Measurements from ENCODE around the gene PLAAT3.

Gene PLAAT3

GRCh38 chr11:63558459-63559157, 55.6 kb downstream of the PLAAT3 start:
- Histone ChIP-seq H3K27ac (ENCODE audit: low read depth, low read length, poor library complexity, severe bottlenecking) (no peak overlapping the region), H3K27me3 (ENCODE audit: insufficient read depth, low read length) (no peaks in the 10 kb centered on the region), H2AFZ (ENCODE audit: low read length) (no peak overlapping the region), H3K79me2 (ENCODE audit: insufficient read depth, low read length) (no peaks in the 10 kb centered on the region), H3K4me1 (ENCODE audit: insufficient read depth, low read length, severe bottlenecking) (peaks cover 32% of the 10 kb centered on the region), H3K9me2 (ENCODE audit: low read depth, low read length) (no peaks in the 10 kb centered on the region), H3K9ac (ENCODE audit: low read length) (no peak overlapping the region), H3K9me3 (ENCODE audit: low read length) (no peaks in the 10 kb centered on the region), H3K4me3 (ENCODE audit: low read depth, low read length, poor library complexity, severe bottlenecking) (no peak overlapping the region), H4K20me1 (ENCODE audit: insufficient read depth, low read length) (no peaks in the 10 kb centered on the region), H3K36me3 (ENCODE audit: insufficient read depth, low read length) (no peaks in the 10 kb centered on the region), H3F3A (ENCODE audit: insufficient read depth, low read length) (no peaks in the 10 kb centered on the region), H3K4me2 (ENCODE audit: low read length) (no peak overlapping the region)
- TF ChIP-seq EZH2 (IDR thresholded peaks at IDR 0.05; ENCODE audit: borderline replicate concordance, low read length) = no peak
- TF ChIP-seq, protein P1, sequence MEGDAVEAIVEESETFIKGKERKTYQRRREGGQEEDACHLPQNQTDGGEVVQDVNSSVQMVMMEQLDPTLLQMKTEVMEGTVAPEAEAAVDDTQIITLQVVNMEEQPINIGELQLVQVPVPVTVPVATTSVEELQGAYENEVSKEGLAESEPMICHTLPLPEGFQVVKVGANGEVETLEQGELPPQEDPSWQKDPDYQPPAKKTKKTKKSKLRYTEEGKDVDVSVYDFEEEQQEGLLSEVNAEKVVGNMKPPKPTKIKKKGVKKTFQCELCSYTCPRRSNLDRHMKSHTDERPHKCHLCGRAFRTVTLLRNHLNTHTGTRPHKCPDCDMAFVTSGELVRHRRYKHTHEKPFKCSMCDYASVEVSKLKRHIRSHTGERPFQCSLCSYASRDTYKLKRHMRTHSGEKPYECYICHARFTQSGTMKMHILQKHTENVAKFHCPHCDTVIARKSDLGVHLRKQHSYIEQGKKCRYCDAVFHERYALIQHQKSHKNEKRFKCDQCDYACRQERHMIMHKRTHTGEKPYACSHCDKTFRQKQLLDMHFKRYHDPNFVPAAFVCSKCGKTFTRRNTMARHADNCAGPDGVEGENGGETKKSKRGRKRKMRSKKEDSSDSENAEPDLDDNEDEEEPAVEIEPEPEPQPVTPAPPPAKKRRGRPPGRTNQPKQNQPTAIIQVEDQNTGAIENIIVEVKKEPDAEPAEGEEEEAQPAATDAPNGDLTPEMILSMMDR (IDR thresholded peaks at IDR 0.05; ENCODE audit: low read length) = no peak

DNA sequence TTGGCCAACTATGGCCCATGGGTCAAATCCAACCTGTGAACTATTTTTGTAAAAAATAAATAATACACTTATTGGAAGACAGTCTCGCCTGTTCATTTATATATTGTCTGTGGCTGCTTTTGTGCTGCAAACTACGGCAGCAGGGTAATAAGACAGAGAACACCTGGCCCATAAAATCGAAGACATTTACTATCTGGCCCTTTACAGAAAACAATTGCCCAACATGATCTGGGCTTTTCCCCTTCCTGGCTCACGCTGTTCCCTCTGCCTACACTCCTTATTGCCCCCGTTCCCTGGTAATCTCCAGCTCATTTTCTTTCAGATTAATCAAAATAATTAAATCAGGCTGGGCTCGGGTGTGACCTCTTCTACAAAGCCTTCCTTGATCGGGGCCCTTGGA, 56.7 kb downstream of the PLAAT3 start:
- H3K9me3 ChIP-seq (ENCODE audit: low read length) = no peaks in the 10 kb centered on the region
- TF ChIP-seq, protein P1 (IDR thresholded peaks at IDR 0.05; ENCODE audit: low read length) = no peak
- no peak for TF ChIP-seq EZH2 (IDR thresholded peaks at IDR 0.05; ENCODE audit: borderline replicate concordance, low read length)
- H3K9ac ChIP-seq (ENCODE audit: low read length) = no peak overlapping the region
- no peaks in the 10 kb centered on the region for H3K27me3 ChIP-seq (ENCODE audit: insufficient read depth, low read length)
- H3F3A ChIP-seq (ENCODE audit: insufficient read depth, low read length) = no peaks in the 10 kb centered on the region
- no peak overlapping the region for H2AFZ ChIP-seq (ENCODE audit: low read length)
- H3K4me1 ChIP-seq (ENCODE audit: insufficient read depth, low read length, severe bottlenecking) = peaks cover 34% of the 10 kb centered on the region
- no peak overlapping the region for H3K27ac ChIP-seq (ENCODE audit: low read depth, low read length, poor library complexity, severe bottlenecking)
- H4K20me1 ChIP-seq (ENCODE audit: insufficient read depth, low read length) = no peaks in the 10 kb centered on the region
- H3K4me2 ChIP-seq (ENCODE audit: low read length) = no peak overlapping the region
- H3K79me2 ChIP-seq (ENCODE audit: insufficient read depth, low read length) = no peaks in the 10 kb centered on the region
- no peak overlapping the region for H3K4me3 ChIP-seq (ENCODE audit: low read depth, low read length, poor library complexity, severe bottlenecking)
- H3K36me3 ChIP-seq (ENCODE audit: insufficient read depth, low read length) = no peaks in the 10 kb centered on the region
- H3K9me2 ChIP-seq (ENCODE audit: low read depth, low read length) = no peaks in the 10 kb centered on the region

DNA sequence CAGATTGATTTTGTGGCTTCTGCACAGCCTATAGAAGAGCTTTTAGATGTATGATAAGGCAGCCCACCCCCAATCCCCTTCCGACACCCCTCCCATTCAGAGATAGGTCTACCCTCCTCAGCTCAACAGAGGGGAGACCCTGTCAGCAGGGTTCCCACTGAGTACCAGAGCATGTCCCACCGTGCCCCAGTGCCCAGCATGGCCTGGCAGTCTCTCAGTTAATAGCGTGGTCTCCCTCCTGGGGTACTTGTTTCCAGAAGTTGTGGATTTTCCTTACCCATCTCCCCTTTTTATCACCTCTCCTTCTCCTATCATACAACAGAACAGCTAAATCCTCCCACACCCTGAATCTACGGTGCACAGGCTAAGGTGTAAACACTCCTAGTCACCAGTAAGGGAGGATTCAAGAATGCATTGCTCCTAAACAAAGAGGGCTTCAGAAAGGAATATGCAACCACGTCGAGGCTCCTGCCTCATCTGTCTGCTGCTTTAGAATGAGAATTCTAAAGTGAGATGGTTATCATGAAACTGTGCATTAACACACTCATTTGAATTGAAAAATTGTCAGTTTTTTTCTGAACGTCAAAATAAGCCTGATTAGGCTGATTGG, 57.7 kb downstream of the PLAAT3 start:
- no peaks in the 10 kb centered on the region for H3K27me3 ChIP-seq (ENCODE audit: insufficient read depth, low read length)
- no peak overlapping the region for H3K4me3 ChIP-seq (ENCODE audit: low read depth, low read length, poor library complexity, severe bottlenecking)
- no peaks in the 10 kb centered on the region for H3K79me2 ChIP-seq (ENCODE audit: insufficient read depth, low read length)
- H4K20me1 ChIP-seq (ENCODE audit: insufficient read depth, low read length) = no peaks in the 10 kb centered on the region
- H3K9me3 ChIP-seq (ENCODE audit: low read length) = no peaks in the 10 kb centered on the region
- TF ChIP-seq, protein P1 (IDR thresholded peaks at IDR 0.05; ENCODE audit: low read length) = no peak
- no peak for TF ChIP-seq EZH2 (IDR thresholded peaks at IDR 0.05; ENCODE audit: borderline replicate concordance, low read length)
- no peak overlapping the region for H3K9ac ChIP-seq (ENCODE audit: low read length)
- no peak overlapping the region for H3K27ac ChIP-seq (ENCODE audit: low read depth, low read length, poor library complexity, severe bottlenecking)
- H3F3A ChIP-seq (ENCODE audit: insufficient read depth, low read length) = no peaks in the 10 kb centered on the region
- H2AFZ ChIP-seq (ENCODE audit: low read length) = no peak overlapping the region
- H3K4me1 ChIP-seq (ENCODE audit: insufficient read depth, low read length, severe bottlenecking) = peaks cover 34% of the 10 kb centered on the region
- H3K36me3 ChIP-seq (ENCODE audit: insufficient read depth, low read length) = no peaks in the 10 kb centered on the region
- H3K9me2 ChIP-seq (ENCODE audit: low read depth, low read length) = no peaks in the 10 kb centered on the region
- no peak overlapping the region for H3K4me2 ChIP-seq (ENCODE audit: low read length)
